Stomach (tissue), 4 donors: ENCODE measurements around the gene NTRK2.

ENCODE experiments used
- CTCF ChIP-seq, 7 experiments: fragments of 450-650 bp in 4 of 7; fragments of 200-600 bp in 3 of 7; sonication (generic) in 3 of 7; IDR thresholded peaks; one replicate each; pipeline ENCODE4 v1.5.1; 2016 to 2019; ENCODE audit warnings: antibody characterized with exemption in 7 of 7, control low read depth in 2 of 7, mild to moderate bottlenecking in 1 of 7
- POLR2A ChIP-seq, 4 donors: fragments of 450-650 bp; IDR thresholded peaks; one replicate each; pipeline ENCODE4 v1.6.1; 2016; ENCODE audit warnings: antibody characterized with exemption in 4 of 4, control low read depth in 2 of 4, mild to moderate bottlenecking in 1 of 4, moderate library complexity in 1 of 4

GRCh38 chr9:84804951-84805694 is 135.6 kb downstream of the NTRK2 start:
- TF ChIP-seq CTCF (IDR thresholded peaks at IDR 0.05): no peak
- no peak for TF ChIP-seq POLR2A (IDR thresholded peaks at IDR 0.05)
